CD14-positive monocyte (primary cell): ENCODE measurements around the gene CNOT3. TPM values are rescaled to one million over a fixed set of nuclear protein-coding genes. Genes with fewer than 3 reads are reported as not detected.
A peak's percentile ranks its signal among the peaks of the same experiment; 100 is the strongest.

Experiments
- DNase-seq, 3 donors: peaks; one replicate each; pipeline ENCODE4 v3.0.0-alpha.2; 2011 to 2022
- H2AFZ ChIP-seq: 2 replicates; pipeline ENCODE4 v1.6.0; 2012; ENCODE audit warnings: mild to moderate bottlenecking, low read depth, low read length, inconsistent platforms; ENCODE audit not compliant: insufficient read depth, poor library complexity, severe bottlenecking
- H3K27ac ChIP-seq, 2 donors: 1 replicate in 1 of 2; 2 replicates in 1 of 2; pipeline ENCODE4 v1.5.1; 2012 to 2013; ENCODE audit warnings: low read length in 2 of 2, control low read depth in 1 of 2, inconsistent platforms in 1 of 2, low read depth in 1 of 2, mild to moderate bottlenecking in 1 of 2
- H3K27me3 ChIP-seq, 2 donors: one replicate each; pipeline versions ENCODE4 v1.6.0 to v1.6.1; 2011 to 2013; ENCODE audit warnings: low read length in 2 of 2; ENCODE audit not compliant: control insufficient read depth in 2 of 2, insufficient read depth in 2 of 2
- H3K36me3 ChIP-seq, 2 donors: replicated peaks in 1 of 2; 1 replicate in 1 of 2; 2 replicates in 1 of 2; pipeline versions ENCODE4 v1.5.1 to v1.6.1; 2012 to 2013; ENCODE audit warnings: low read length in 2 of 2, control low read depth in 1 of 2, inconsistent platforms in 1 of 2, mild to moderate bottlenecking in 1 of 2; ENCODE audit not compliant: insufficient read depth in 2 of 2, control insufficient read depth in 1 of 2
- H3K4me1 ChIP-seq, 2 donors: 1 replicate in 1 of 2; 2 replicates in 1 of 2; pipeline versions ENCODE4 v1.5.1 to v1.6.1; 2012 to 2013; ENCODE audit warnings: low read length in 2 of 2, control low read depth in 1 of 2, inconsistent platforms in 1 of 2, mild to moderate bottlenecking in 1 of 2, moderate library complexity in 1 of 2; ENCODE audit not compliant: insufficient read depth in 2 of 2, control insufficient read depth in 1 of 2
- H3K4me2 ChIP-seq: replicated peaks from 2 replicates; pipeline ENCODE3; 2012; ENCODE audit warnings: low read length, moderate library complexity, mild to moderate bottlenecking; ENCODE audit not compliant: poor library complexity, severe bottlenecking; ENCODE audit errors: extremely low read depth
- H3K4me3 ChIP-seq, 3 experiments: fragments of 200-600 bp in 1 of 3; sonication (generic) in 1 of 3; replicated peaks in 1 of 3; 1 replicate in 2 of 3; 2 replicates in 1 of 3; pipeline ENCODE4 v1.5.1; 2011 to 2013; ENCODE audit warnings: low read length in 3 of 3, mild to moderate bottlenecking in 3 of 3, control low read depth in 2 of 3, low read depth in 2 of 3, inconsistent platforms in 1 of 3, moderate library complexity in 1 of 3
- H3K79me2 ChIP-seq: 2 replicates; pipeline ENCODE4 v1.6.0; 2012; ENCODE audit warnings: mild to moderate bottlenecking, control low read depth, inconsistent platforms, low read length, moderate library complexity; ENCODE audit not compliant: insufficient read depth
- H3K9ac ChIP-seq: 2 replicates; pipeline ENCODE4 v1.6.0; 2017; ENCODE audit warnings: low read length, mild to moderate bottlenecking; ENCODE audit not compliant: insufficient read depth, poor library complexity, severe bottlenecking
- H3K9me3 ChIP-seq, 2 donors: replicated peaks in 1 of 2; 1 replicate in 1 of 2; 2 replicates in 1 of 2; pipeline versions ENCODE4 v1.5.1 to v1.6.1; 2012 to 2013; ENCODE audit warnings: low read length in 2 of 2, control low read depth in 1 of 2; ENCODE audit not compliant: control insufficient read depth in 1 of 2, insufficient read depth in 1 of 2
- H4K20me1 ChIP-seq: 2 replicates; pipeline ENCODE4 v1.6.0; 2012; ENCODE audit warnings: mild to moderate bottlenecking, low read length, control low read depth, moderate library complexity; ENCODE audit not compliant: insufficient read depth
- H3K27ac Mint-ChIP-seq, 7 donors: one replicate each; pipeline ENCODE4 v1.8.0; 2020; ENCODE audit warnings: mild to moderate bottlenecking in 7 of 7, mixed read lengths in 7 of 7, moderate library complexity in 6 of 7, inconsistent platforms in 2 of 7
- H3K27me3 Mint-ChIP-seq, 3 donors: one replicate each; pipeline ENCODE4 v1.8.0; 2021 to 2022; ENCODE audit warnings: low read depth in 3 of 3, mild to moderate bottlenecking in 3 of 3, mixed read lengths in 3 of 3, moderate library complexity in 3 of 3, inconsistent platforms in 1 of 3
- H3K36me3 Mint-ChIP-seq, 2 donors: one replicate each; pipeline ENCODE4 v1.8.0; 2020; ENCODE audit warnings: mixed read lengths in 2 of 2, inconsistent platforms in 1 of 2, mild to moderate bottlenecking in 1 of 2
- H3K4me1 Mint-ChIP-seq: one replicate; pipeline ENCODE4 v1.8.0; 2020; ENCODE audit warnings: mild to moderate bottlenecking, mixed read lengths
- H3K4me3 Mint-ChIP-seq, 2 donors: one replicate each; pipeline ENCODE4 v1.8.0; 2020; ENCODE audit warnings: mild to moderate bottlenecking in 2 of 2, mixed read lengths in 2 of 2, moderate library complexity in 1 of 2
- H3K9me3 Mint-ChIP-seq, 7 donors: one replicate each; pipeline ENCODE4 v1.8.0; 2020 to 2022; ENCODE audit warnings: mixed read lengths in 7 of 7, mild to moderate bottlenecking in 6 of 7, moderate library complexity in 6 of 7, inconsistent platforms in 2 of 7
- CTCF ChIP-seq: fragments of 200-600 bp; IDR thresholded peaks from one replicate; pipeline ENCODE4 v1.8.0; 2022; ENCODE audit warnings: antibody characterized with exemption, mild to moderate bottlenecking
- WGBS: methylation state at CpG from one replicate; pipeline ENCODE4 v1.1.5; 2013; ENCODE audit warnings: missing lambda C conversion rate; ENCODE audit not compliant: insufficient coverage; 5-methylcytosine and 5-hydroxymethylcytosine counted together
- intact Hi-C, 2 donors: fragments of 100-400 bp; cut with micrococcal nuclease; formaldehyde crosslinking; loops; one replicate each; pipeline versions ENCODE4 v1.15.0 to v1.15.1; 2023
- polyA plus RNA-seq, 3 donors: library from polyadenylated mRNA; depleted of rRNA in 1 of 3; unstranded in 2 of 3; stranded (reverse) in 1 of 3; fragments of 300-500 nt in 2 of 3; fragments of >200 nt in 1 of 3; fragmentation: Illumina TruSeq in 2 of 3; gene quantifications; 1 replicate in 2 of 3; 2 replicates in 1 of 3; pipeline ENCODE4 v1.2.3, GENCODE V29; 2012 to 2021

The CNOT3 gene
- polyA plus RNA-seq, 3 donors, result 3.0 to 22.5 (median 4.2) TPM

GRCh38 chr19:54158812-54159351 is 21.3 kb downstream of the CNOT3 start:
- H3K4me1 Mint-ChIP-seq, result peaks cover 53% of the 10 kb centered on the region
- H3K27me3 Mint-ChIP-seq, result peaks cover 0 to 8% (median under 1%) of the 10 kb centered on the region in 3 donors
- H3K9me3 ChIP-seq, result no peaks in the 10 kb centered on the region
- H3K79me2 ChIP-seq, result peaks cover 48% of the 10 kb centered on the region
- peaks cover 54% of the 10 kb centered on the region for H4K20me1 ChIP-seq
- peak in 1 of 3 donors; percentile 15 for DNase-seq
- peaks cover 47 to 55% of the 10 kb centered on the region in 2 donors for H3K4me1 ChIP-seq
- intact Hi-C loops, result loop anchor here (1.0 to 2.0 kb wide), 3 partner anchors 22 to 32 kb away; partner anchors contain the start of genes CNOT3 (in 2 of the 2) and TSEN34 (in 1 of the 2)
- peak overlapping the region; percentile 73 for H3K9ac ChIP-seq
- H3K27me3 ChIP-seq, result no peaks in the 10 kb centered on the region
- TF ChIP-seq CTCF, result no peak
- H3K4me3 Mint-ChIP-seq, result peak overlapping the region; percentile 88 to 95
- H3K27ac Mint-ChIP-seq, result peak overlapping the region; percentile 96 to 99 (median 98)
- no peaks in the 10 kb centered on the region for H3K9me3 Mint-ChIP-seq
- peak overlapping the region; percentile 80 for H2AFZ ChIP-seq
- 4% methylated on average over 4 of the region's 19 CpGs for WGBS
- H3K36me3 Mint-ChIP-seq, result peaks cover 35 to 43% of the 10 kb centered on the region in 2 donors
- peak overlapping the region; percentile 78 to 93 for H3K27ac ChIP-seq
- H3K4me2 ChIP-seq, result peak overlapping the region; percentile 97
- H3K36me3 ChIP-seq, result peaks cover 41 to 43% of the 10 kb centered on the region in 2 donors
- H3K4me3 ChIP-seq, result peak overlapping the region; percentile 69 to 94 (median 72)

GRCh38 chr19:54159352-54160181 is 22.0 kb downstream of the CNOT3 start, which contains the start of gene LENG1:
LENG1 (minus strand) TSS chr19:54159721; CDS start chr19:54159695, 26 bp downstream.
- H2AFZ ChIP-seq, result peak within 1 kb of the TSS; percentile 84
- TF ChIP-seq CTCF, result peak; percentile 19
- H3K36me3 Mint-ChIP-seq, result peaks cover 28 to 36% of the 10 kb centered on the region in 2 donors
- H3K27me3 Mint-ChIP-seq, result peaks cover 0 to 15% (median 7%) of the 10 kb centered on the region in 3 donors
- peaks cover 47% of the 10 kb centered on the region for H4K20me1 ChIP-seq
- H3K27ac ChIP-seq, result peak within 1 kb of the TSS; percentile 78 to 93
- intact Hi-C loops, result loop anchor here (1.0 to 2.0 kb wide), 3 partner anchors 22 to 31 kb away; partner anchors contain the start of genes CNOT3 (in 2 of the 2) and TSEN34 (in 1 of the 2)
- H3K79me2 ChIP-seq, result peaks cover 48% of the 10 kb centered on the region
- DNase-seq, result peak; percentile 100
- H3K27ac Mint-ChIP-seq, result peak within 1 kb of the TSS; percentile 96 to 99 (median 98)
- peaks cover 34 to 36% of the 10 kb centered on the region in 2 donors for H3K36me3 ChIP-seq
- H3K4me3 ChIP-seq, result peak within 1 kb of the TSS; percentile 69 to 94 (median 72)
- peaks cover 54 to 62% of the 10 kb centered on the region in 2 donors for H3K4me1 ChIP-seq
- no peaks in the 10 kb centered on the region for H3K9me3 ChIP-seq
- WGBS, result 0% methylated on average over 72 of the region's 72 CpGs
- H3K27me3 ChIP-seq, result peaks cover 0 to 3% of the 10 kb centered on the region in 2 donors
- H3K4me1 Mint-ChIP-seq, result peaks cover 60% of the 10 kb centered on the region
- H3K4me3 Mint-ChIP-seq, result peak within 1 kb of the TSS; percentile 88 to 95
- peak within 1 kb of the TSS; percentile 97 for H3K4me2 ChIP-seq
- H3K9me3 Mint-ChIP-seq, result peaks cover 0 to 2% (median 0%) of the 10 kb centered on the region in 7 donors
- peak within 1 kb of the TSS; percentile 73 for H3K9ac ChIP-seq
